ENCODE data around the gene PNP. TPM values are rescaled to one million over a fixed set of nuclear protein-coding genes. Genes with fewer than 3 reads are reported as not detected.

Gene PNP
- total and polyA plus RNA-seq, 2 of the 8 experiments (the other 6 are each of a cell fraction or from before 2014, with no cell fraction given) = 108 to 130 TPM

DNA sequence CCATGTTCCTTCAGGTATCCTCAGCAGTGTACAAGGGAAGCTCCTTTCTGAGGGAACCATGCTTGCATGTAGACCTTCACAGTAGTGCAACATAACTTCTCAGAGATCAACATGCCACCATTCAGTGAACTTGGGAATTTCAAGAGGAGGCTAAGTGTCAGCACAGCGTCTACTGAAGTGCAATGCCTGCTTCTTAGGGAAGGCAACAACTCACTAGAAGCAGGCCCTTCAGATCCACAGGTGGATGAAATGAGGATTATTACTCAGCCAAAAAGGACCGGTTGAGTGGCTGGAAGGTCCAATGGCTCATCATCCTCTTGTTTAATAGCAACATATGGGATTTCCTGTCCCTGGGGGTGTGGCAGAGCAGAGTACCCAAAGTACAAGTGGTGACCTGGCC, 54.8 kb downstream of the PNP start:
- no peak overlapping the region for H2BK15ac ChIP-seq (ENCODE audit: low read length)
- ChIA-PET CTCF (ENCODE audit: partially characterized antibody) (interaction anchor here (1.1 kb wide), 1 partner anchor 37 kb away, joined by 3 read pairs; no protein-coding TSS in a partner anchor), POLR2A (ENCODE audit: partially characterized antibody) (no interaction called here)
- no peak overlapping the region for H2BK20ac ChIP-seq (ENCODE audit: low read length)
- H3K23me2 ChIP-seq (ENCODE audit: low read depth, low read length) = no peaks in the 10 kb centered on the region
- no peak overlapping the region for H2BK120ac ChIP-seq (replicated peaks; ENCODE audit: low read depth, low read length)
- H2BK5ac ChIP-seq (ENCODE audit: low read depth, low read length) = no peak overlapping the region
- FAIRE-seq (no peak), DNase-seq (ENCODE audit: low read depth in 1 of 2, low spot score in 2 of 2) (no peak)
- no peak overlapping the region for H4K8ac ChIP-seq (ENCODE audit: extremely low read depth, insufficient read depth, low read length)
- H2BK12ac ChIP-seq (ENCODE audit: low read depth, low read length) = no peak overlapping the region
- H3K36me3 ChIP-seq (ENCODE audit: control insufficient read depth in 2 of 4, insufficient read depth in 4 of 4, low read length in 3 of 4) = no peaks in the 10 kb centered on the region
- no peak overlapping the region for H3K9ac ChIP-seq (replicated peaks in 1 of 4; ENCODE audit: extremely low read depth in 1 of 4, low read depth in 3 of 4, low read length in 3 of 4)
- no peak overlapping the region for H3K4me3 ChIP-seq (ENCODE audit: extremely low read depth in 1 of 4, insufficient read depth in 2 of 4, low read depth in 3 of 4, low read length in 4 of 4)
- no peak overlapping the region for H2AFZ ChIP-seq (ENCODE audit: low read length)
- H3K4me1 ChIP-seq (replicated peaks in 1 of 4; ENCODE audit: control insufficient read depth in 3 of 4, insufficient read depth in 4 of 4, low read length in 3 of 4) = no peaks in the 10 kb centered on the region
- H4K20me1 ChIP-seq (replicated peaks in 1 of 2; ENCODE audit: control insufficient read depth in 1 of 2, insufficient read depth in 2 of 2, low read length in 2 of 2) = no peaks in the 10 kb centered on the region
- no peak overlapping the region for H3K56ac ChIP-seq (replicated peaks; ENCODE audit: insufficient read length, low read depth, low read length)
- H3K27ac ChIP-seq (ENCODE audit: low read depth, low read length) = no peak overlapping the region
- WGBS, 2 experiments (ENCODE audit: extremely low coverage in 1 of 2, insufficient coverage in 1 of 2, insufficient read length in 1 of 2, insufficient replicate concordance in 2 of 2, low coverage in 1 of 2, low lambda C conversion rate in 2 of 2, missing lambda C conversion rate in 1 of 2) = 90% methylated on average over 2 of the region's 2 CpGs; no CpG with 5 or more reads in 1 of the 2 experiments
- H3K18ac ChIP-seq (ENCODE audit: extremely low read depth, low read length) = no peak overlapping the region
- H3K23ac ChIP-seq (ENCODE audit: insufficient read length) = no peak overlapping the region
- H3K9me3 ChIP-seq (ENCODE audit: insufficient read depth in 2 of 2, low read depth in 1 of 2, low read length in 1 of 2) = no peaks in the 10 kb centered on the region
- H3K79me1 ChIP-seq (ENCODE audit: low read depth, low read length) = no peaks in the 10 kb centered on the region
- H2AK5ac ChIP-seq (ENCODE audit: low read depth, low read length) = no peak overlapping the region
- no peaks in the 10 kb centered on the region for H3K27me3 ChIP-seq (replicated peaks in 1 of 4; ENCODE audit: control insufficient read depth in 3 of 4, extremely low read depth in 1 of 4, insufficient read depth in 3 of 4, low read length in 3 of 4)
- no peak overlapping the region for H4K5ac ChIP-seq (ENCODE audit: insufficient read length, low read depth, low read length)
- no peak overlapping the region for H3K4ac ChIP-seq (replicated peaks; ENCODE audit: insufficient read length, low read depth, low read length)
- H4K91ac ChIP-seq (replicated peaks; ENCODE audit: insufficient read length, low read length) = no peak overlapping the region
- H3K14ac ChIP-seq (ENCODE audit: insufficient read length) = no peak overlapping the region
- H3K4me2 ChIP-seq (ENCODE audit: insufficient read depth in 1 of 2, low read depth in 2 of 2, low read length in 2 of 2) = no peak overlapping the region
- H3K79me2 ChIP-seq (ENCODE audit: control insufficient read depth in 1 of 2, insufficient read depth in 2 of 2, low read length in 2 of 2) = no peaks in the 10 kb centered on the region
- no peak for TF ChIP-seq EZH2 (IDR thresholded peaks at IDR 0.05; ENCODE audit: low read depth, low read length, severe bottlenecking)
- no peak for TF ChIP-seq JUN (IDR thresholded peaks at IDR 0.05; ENCODE audit: low read depth, low read length)
- TF ChIP-seq JUND (IDR thresholded peaks at IDR 0.05; ENCODE audit: low read length) = no peak
- TF ChIP-seq POLR2A (IDR thresholded peaks at IDR 0.05; ENCODE audit: control extremely low read depth in 1 of 2, low read depth in 2 of 2, low read length in 2 of 2) = no peak
- TF ChIP-seq HDAC6 (IDR thresholded peaks at IDR 0.05; ENCODE audit: low read depth, low read length) = no peak
- TF ChIP-seq SIRT6 (IDR thresholded peaks at IDR 0.05; ENCODE audit: low read length) = no peak
- TF ChIP-seq, protein P1, sequence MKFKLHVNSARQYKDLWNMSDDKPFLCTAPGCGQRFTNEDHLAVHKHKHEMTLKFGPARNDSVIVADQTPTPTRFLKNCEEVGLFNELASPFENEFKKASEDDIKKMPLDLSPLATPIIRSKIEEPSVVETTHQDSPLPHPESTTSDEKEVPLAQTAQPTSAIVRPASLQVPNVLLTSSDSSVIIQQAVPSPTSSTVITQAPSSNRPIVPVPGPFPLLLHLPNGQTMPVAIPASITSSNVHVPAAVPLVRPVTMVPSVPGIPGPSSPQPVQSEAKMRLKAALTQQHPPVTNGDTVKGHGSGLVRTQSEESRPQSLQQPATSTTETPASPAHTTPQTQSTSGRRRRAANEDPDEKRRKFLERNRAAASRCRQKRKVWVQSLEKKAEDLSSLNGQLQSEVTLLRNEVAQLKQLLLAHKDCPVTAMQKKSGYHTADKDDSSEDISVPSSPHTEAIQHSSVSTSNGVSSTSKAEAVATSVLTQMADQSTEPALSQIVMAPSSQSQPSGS (IDR thresholded peaks at IDR 0.05; ENCODE audit: low read length) = no peak
- no peak for TF ChIP-seq E2F6 (IDR thresholded peaks at IDR 0.05)
- no peak for TF ChIP-seq RAD21 (IDR thresholded peaks at IDR 0.05 in 1 of 2, conservative IDR thresholded peaks at IDR 0.05 in 1 of 2; ENCODE audit: low read depth in 2 of 2, low read length in 2 of 2)
- TF ChIP-seq KDM1A (IDR thresholded peaks at IDR 0.05; ENCODE audit: borderline replicate concordance, low read length) = no peak
- TF ChIP-seq GTF2F1 (IDR thresholded peaks at IDR 0.05; ENCODE audit: borderline replicate concordance, low read depth, low read length) = no peak
- TF ChIP-seq NANOG (IDR thresholded peaks at IDR 0.05; ENCODE audit: insufficient read depth, low read depth, low read length, poor library complexity, severe bottlenecking) = no peak
- TF ChIP-seq SP4 (IDR thresholded peaks at IDR 0.05; ENCODE audit: low read length) = no peak
